ENCODE measurements around the gene RIMBP2.
"Not testable (repeated sequence)": the region's sequence is repeated elsewhere in the genome, so short reads cannot be mapped to it uniquely, and the experiment has no call there.

The RIMBP2 gene

DNA sequence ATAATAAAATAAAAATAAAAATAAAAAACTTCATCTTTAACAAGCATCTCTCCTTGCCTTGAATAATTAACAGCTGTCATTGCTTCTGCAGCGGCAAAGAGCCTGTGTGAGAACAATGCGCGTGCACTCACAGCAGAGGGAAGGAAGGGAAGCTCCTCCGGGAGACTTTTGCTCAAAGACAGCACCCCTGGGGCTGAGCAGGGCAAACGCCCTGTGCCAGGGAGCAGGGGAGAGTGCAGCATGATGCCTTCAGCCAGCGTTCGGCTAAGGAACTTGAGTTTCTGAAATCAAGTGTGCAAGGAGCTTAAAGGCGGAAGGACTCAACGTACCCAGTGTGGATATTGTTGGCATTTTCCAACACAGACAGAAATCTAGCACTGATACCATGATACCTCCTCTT, 120.5 kb downstream of the RIMBP2 start:
- no peak for DNase-seq (ENCODE audit: low read depth)

DNA sequence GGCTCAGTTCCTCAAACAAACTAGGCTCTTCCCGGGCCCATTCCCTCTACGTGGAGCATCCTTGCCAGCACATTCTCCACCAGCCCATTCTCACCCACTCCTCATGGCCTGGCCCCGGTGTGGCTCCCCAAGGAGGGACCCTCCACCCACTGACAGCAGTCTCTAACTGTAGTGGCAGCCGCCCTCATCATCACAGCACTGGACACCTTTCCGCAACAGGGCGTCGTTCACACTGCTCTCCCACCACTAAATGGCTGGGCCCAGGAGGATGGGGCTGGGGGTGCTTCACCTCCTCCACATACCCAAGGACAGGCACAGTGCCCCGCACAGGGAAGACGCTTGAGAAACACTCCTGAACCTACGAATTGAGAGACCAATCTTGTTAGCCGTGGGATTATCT, 123.0 kb downstream of the RIMBP2 start:
- no peak for DNase-seq (ENCODE audit: low read depth)

DNA sequence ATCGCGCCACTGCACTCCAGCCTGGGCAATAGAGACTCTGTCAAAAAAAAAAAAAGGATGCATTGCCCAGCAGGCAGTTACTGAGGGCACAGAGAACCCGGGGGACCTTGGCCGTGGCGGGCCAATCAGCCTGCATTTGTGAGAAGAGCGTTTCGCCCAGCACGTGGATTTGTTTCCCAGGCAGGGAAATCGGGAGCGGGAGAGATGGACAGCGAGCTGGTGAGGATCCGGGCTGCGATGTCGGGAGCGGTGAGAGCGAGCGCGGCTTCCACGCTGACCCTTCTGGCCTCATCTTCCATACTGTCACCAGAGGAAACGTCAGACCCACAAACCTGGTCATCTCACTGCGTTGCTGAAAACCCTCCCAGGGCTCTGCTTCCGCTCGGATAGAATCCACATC, 123.5 kb downstream of the RIMBP2 start:
- DNase-seq (ENCODE audit: low read depth), result no peak

DNA sequence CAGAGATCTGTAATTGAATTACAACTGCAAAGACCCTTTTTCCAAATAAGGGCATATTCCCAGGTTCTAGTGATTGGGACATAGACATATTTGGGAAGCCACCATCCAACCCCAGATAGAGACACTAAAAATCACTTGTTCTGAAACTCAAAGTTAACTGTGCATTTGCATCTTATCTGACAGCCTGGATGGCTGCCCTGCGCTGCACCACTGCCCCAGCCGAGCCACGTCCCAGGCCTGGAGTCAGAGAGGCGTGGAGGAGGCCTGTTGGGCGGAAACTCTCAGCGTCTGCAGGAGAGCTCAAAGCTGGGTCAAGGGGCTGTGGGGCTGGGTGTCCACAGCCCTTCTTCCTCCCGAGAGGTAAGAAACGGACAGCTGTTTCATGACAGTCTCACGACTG, 124.4 kb downstream of the RIMBP2 start:
- DNase-seq (ENCODE audit: low read depth), result no peak

DNA sequence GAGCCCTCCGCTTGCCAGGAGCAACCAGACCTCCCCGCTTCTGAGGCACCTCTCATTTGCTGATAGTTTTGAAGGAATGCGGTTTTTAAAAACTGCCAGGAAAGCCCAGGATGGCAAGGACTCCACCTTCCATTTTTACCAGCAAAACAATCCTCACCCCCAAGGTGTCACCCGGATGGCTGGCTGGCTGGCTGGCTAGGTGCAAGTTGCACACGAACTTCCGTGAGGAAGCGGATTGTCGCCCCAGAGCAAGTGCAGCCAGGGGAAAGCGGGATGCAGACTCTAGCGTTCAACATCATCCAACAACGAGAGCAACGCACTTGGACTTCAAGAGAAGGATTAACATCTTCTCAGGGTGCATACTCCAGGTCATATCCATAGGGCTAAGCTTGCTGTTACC, 125.4 kb downstream of the RIMBP2 start:
- DNase-seq (ENCODE audit: low read depth), result no peak

DNA sequence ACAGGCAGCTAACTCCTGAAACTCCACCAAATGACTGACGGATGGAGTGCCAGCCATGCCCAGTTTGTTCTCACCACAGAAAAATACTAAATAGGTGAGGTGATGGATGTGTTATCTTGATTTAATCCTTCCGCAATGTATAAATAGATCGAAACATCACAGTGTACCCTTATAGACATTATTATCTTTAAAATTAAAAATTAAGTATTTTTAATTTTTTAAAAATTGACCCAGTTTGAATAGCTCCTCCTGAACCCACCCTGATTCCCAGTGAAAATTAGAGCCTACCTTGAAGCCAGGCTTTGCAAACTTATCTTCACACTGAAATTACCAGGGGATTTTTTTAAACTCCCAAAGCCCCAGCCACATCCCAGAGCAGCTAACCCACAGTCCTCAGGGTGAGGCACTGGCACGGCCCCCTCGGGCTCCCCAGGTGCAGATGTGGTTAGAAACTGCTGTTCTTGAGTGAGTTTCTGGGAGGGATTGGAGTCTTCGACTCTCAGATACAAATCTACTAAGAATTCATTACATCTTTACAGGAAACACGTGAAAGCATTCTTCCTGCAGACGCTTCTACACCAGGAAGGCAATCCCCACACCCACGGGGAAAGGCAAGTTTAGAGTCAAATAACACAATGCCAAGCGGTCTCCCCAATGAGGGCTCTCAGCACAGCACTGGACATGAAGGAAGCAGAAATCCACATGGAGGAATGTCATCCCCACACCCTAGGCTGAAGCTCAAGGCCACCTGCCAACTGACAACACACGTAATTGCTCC, 126.4 kb downstream of the RIMBP2 start:
- DNase-seq (ENCODE audit: low read depth), result no peak

DNA sequence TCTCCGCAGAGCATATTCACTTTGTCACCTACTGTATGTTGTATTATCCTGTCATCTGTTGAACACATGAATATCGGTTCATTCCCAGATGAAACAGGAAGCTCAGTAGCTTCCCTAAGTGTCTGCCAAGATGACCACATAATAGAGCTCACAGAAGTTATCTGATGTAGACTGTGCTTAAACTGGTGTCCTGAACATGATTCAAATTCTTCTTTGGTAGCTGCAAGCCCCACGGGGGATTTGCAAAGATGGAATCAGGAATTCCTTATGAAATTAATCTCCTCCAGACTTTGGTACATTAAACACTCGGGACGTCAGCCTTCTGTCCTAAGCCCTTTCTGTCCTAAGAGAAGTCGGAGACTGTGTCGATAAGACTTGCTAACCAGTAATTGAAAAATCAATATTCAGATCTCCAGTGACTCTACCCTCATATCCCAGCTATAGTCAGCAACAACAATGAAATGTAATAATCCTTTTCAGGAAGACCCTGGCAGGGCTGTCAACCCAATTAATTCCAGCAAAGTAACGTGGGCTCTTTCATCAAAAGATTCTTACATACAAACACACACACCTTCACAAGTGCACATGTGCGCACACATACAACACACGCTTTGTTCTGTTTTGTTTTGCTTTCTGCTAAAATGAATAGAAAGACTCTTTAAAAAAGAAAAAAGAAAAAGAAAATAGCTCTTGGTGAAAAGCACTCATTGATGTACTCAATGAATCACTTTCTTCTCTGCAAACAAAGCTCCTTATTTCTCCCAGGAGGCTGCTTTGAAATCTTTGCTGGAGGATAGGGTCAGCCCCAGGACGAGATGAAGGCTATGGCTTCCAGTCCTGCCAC, 127.2 kb downstream of the RIMBP2 start:
- DNase-seq (ENCODE audit: low read depth), result no peak

DNA sequence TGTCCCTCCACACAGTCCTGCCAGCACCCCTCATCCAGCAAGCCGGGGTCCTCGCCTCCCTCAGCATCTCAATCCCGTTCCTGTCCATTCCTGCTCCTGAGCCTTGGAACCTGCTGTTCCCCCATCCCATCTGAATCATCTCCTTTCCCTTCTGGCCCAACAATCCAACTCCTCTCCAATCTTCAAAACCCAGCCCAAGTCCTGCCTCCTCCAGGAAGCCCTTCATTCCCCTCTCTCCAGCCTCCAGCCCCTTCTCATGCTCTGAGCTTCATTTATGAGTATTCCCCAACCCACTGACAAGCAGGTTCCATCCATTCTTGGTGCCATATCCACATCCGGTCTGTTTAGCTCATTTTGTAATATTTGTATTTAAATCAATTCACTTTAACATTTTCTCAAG, 128.1 kb downstream of the RIMBP2 start:
- DNase-seq (ENCODE audit: low read depth), result no peak

DNA sequence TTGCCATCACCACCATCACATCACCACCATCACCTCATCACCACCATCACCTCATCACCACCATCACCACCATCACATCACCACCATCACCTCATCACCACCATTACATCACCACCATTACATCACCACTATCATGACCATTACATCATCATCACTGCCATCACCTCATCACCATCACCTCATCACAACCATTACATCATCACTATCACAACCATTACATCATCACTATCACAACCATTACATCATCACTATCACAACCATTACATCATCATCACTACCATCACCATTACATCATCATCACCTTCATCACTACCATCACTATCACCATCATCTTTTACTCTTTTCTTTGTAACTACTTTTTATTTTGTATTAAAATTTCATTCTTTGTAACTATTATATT, 131.6 kb downstream of the RIMBP2 start:
- not testable (repeated sequence) for DNase-seq (ENCODE audit: low read depth)

DNA sequence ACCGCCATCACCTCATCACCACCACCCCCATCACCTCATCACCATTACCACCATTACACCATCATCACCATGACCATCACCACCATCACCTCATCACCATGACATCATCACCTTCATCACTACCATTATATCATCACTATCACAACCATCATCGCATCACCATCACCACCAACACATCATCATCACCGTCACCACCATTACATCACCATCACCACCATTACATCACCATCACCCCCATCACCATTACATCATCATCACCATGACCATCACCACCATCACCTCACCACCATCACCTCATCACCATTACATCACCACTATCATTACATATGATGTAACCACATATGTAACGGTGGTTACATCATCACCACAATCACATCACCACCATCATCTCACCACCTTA, 132.3 kb downstream of the RIMBP2 start:
- DNase-seq (ENCODE audit: low read depth), result no peak

DNA sequence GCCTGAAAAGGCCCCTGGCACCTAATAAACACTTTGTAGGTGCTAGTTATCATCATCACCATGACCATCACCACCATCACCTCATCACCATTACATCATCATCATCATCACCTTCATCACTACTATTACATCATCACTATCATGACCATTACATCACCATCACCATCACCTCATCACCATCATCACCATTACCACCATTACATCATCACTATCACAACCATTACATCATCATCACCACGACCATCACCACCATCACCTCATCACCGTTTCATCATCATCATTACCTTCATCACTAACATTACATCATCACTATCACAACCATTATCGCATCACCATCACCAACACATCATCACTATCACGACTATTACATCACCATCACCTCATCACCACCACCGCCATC, 132.8 kb downstream of the RIMBP2 start:
- DNase-seq (ENCODE audit: low read depth), result no peak

DNA sequence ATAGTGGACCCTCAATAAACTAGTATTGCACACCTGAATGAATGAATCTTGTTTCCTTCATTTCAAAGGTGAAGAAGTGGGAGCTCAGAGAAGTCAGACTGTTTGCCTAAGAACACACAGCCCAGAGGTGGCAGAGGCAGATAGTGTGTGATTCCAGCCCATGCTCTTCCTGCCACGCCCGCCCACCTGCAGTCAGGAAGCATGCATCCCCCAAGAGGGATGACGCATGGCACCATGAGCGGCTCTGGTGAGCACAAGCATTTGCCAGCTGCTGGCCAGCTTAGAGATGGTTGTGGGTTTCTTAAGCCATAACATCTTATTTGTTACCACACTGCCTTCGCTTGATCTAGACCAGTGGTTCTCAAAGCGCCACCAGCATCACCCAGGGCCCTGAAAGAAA, 133.8 kb downstream of the RIMBP2 start:
- no peak for DNase-seq (ENCODE audit: low read depth)

DNA sequence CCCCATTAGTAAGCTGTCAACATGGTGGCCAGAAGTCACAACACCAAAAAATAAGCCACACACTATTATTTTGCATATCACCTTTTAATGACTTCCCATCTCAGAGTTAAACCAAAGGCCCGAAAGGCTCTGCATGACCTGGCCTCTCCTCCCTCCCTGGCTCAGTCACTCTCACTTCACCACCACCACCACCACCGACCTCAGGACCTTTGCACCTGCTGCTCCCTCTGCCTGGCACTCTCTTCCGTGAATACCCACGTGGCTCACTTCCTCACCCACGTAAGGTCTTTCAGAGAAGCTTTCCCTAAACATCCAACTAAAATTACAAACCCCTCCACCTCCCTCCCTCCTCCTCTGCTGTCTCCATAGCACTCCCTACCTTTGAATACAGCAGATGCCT, 134.3 kb downstream of the RIMBP2 start:
- DNase-seq (ENCODE audit: low read depth), result no peak

DNA sequence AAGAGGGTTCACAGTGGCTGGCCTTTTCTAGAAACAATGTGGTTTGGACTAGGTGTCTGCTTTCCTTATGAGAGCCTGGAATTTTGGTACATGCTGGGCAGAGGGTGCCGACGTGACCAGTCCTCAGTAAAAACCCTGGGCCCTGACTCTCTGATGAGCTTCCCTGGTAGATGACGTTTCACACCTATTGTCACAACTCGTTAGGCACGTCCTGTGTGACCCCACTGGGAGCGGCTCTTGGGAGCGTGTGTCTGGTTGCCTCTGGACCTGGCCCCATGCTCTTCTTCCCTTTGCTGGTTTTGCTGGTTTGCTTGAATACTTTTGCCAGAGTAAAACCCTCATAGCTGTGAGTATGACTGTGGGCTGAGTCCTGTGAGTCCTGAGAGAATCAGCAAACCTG, 136.9 kb downstream of the RIMBP2 start:
- DNase-seq (ENCODE audit: low read depth), result no peak

DNA sequence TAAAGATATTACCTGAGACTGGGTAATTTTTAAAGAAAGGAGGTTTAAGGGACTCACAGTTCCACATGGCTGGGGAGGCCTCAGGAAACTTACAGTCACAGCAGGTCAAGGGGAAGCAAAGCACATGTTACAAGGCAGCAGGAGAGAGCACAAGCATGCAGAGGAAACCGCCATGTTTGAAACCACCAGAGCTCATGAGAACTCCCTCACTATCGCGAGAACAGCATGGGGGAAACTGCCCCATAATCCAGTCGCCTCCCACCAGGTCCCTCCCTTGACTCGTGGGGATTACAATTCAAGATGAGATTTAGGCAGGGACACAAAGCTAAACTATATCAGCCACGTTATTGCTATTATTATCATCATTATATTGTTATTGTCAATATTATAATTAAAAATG, 138.7 kb downstream of the RIMBP2 start:
- no peak for DNase-seq (ENCODE audit: low read depth)

DNA sequence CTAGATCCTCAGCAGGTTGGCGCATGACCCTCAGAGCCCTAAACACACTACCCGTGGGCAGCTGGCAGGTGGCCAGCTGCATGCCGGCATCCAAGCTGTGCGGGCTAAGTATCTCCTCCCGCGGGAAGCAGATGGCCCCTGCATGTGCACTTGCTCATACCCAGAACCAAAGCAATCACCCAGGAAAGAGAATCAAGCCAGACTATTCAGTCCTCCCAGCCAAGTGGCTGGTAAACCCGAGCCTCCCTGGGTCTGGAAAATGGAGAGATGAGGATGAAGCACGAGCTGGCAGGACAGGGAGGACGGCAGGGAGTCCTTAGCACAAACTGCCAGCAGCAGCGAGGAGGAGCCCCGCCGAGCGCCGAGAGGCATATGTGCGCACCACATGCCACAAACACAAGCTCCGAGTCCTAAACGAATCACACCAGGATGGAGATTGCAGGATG, 139.7 kb downstream of the RIMBP2 start:
- DNase-seq (ENCODE audit: low read depth), result no peak

DNA sequence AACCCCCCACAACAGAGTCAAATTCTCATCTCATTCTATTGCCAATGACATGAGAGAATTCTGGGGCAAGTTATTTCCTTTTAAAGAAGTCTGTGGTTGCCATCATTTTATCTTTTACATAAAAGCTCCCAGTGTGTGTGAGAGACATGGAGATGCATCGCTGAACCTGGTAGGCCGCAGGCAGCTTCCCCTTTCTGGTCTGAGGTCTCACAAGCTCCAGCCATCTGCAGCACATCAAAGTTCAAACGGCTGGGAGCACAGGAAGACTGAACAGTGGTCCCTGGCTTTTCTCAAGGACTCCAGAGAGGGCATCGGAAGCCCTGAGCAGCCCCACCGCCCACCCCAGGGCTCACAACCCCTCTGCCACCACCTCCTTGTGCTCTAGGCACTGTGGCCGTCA, 141.7 kb downstream of the RIMBP2 start:
- DNase-seq (ENCODE audit: low read depth), result no peak

DNA sequence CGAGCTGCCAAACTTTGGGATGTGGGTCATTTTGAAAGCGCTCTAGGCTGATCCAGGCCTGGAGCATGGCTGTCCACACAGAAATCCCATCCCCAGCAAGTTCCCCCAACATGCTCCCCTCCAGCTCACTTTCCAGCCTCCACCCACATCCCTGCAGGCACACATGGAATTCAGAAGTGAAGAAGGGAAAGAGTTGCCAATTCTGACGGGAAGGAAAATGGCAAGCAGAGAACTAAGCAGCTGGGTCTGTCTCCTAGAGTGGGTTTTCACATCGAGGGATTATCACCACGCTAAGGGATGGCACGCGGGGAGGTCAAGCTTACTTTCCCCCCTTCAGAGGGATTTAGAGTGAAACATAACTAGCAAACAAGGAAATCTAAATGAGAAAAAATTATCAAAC, 142.3 kb downstream of the RIMBP2 start:
- DNase-seq (ENCODE audit: low read depth), result no peak

DNA sequence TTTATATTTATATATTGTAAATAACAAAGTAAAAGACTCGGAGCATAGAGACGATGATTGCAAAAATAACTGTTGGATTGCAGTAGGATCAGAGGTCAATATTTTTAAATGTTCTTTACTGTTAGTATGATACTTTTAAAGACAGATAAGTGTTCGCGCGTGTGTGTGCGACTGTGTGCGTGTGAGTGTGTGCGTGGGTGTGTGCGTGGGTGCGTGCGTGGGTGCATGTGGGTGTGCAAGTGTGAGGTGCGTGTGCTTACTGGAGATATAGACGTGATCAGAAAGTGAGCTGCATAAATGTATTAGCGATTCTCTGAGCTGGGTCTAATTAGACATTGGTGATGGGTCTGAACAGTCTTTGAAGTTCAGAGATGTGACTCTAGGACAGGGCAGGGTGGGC, 142.9 kb downstream of the RIMBP2 start:
- DNase-seq (ENCODE audit: low read depth), result no peak

DNA sequence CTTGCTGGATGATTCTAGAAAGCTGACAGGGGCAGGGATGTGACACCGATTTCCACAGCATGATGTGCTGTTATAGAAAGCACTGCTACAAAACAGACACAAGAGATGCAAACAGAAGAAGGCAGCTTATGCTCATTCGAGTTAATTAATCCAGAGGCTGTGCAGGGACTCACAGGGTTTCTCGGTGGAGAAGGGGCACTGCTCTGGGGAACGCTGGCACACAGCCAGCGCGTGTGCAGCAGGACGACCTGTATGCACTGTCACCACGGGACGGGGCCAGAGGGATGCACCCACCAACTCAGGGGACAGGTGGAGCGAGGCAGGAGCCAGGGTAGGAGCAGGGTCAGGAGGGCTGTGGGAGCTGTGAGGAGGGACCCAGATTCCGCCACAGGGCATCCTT, 143.5 kb downstream of the RIMBP2 start:
- DNase-seq (ENCODE audit: low read depth), result no peak

DNA sequence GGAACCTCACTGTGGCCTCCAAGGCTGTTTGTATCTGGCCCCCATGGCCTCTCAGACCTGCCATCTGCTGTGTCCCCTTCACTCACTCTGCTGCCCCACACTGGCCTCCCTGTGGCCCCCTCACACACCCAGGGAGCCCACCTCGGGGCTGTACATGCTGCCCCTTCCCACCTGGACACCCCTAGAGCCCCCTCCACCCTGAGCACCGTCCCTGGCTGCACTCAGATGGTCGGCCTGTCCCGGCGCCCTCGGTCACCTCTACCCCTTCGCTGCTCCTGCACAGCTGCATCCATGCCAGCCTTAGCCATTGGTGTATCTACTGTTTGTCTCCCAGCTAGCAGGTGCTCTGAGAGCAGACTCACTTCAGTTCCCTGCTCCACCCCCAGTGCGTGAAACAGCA, 144.4 kb downstream of the RIMBP2 start:
- DNase-seq (ENCODE audit: low read depth), result no peak

DNA sequence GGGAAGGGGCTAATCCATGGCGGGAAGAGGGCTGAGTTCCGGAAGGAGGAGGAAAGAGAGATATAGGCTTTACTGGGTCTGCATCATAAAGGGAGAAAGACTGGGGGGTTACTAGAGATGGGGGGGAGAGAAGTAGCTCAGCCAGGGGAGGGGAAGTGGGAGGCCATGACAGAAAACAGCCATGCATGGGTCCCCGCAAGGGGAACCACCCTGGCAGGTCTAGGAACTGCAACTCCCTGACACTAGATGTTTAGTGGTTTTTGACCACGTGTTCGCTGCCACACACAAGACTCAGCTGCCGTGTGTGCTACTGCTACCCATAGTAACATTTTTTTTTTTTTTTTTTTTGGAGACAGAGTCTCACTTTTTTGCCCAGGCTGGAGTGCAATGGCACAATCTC, 145.0 kb downstream of the RIMBP2 start:
- DNase-seq (ENCODE audit: low read depth), result no peak

DNA sequence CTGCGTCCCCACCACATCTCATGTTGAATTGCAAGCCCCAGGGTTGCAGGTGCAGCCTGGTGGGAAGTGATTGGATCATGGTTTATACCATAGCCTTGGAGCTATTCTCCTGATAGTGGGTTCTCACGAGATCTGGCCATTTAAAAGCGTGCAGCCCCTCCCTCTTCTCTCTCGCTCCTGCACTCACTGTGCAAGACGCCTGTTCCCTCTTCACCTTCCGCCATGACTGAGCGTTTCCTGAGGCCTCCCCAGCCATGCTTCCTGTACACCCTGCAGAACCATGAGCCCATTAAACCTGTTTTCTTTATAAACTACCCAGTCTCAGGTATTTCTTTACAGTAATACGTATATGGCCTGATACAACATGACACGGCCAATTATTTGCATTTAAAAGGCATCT, 146.6 kb downstream of the RIMBP2 start:
- no peak for DNase-seq (ENCODE audit: low read depth)

DNA sequence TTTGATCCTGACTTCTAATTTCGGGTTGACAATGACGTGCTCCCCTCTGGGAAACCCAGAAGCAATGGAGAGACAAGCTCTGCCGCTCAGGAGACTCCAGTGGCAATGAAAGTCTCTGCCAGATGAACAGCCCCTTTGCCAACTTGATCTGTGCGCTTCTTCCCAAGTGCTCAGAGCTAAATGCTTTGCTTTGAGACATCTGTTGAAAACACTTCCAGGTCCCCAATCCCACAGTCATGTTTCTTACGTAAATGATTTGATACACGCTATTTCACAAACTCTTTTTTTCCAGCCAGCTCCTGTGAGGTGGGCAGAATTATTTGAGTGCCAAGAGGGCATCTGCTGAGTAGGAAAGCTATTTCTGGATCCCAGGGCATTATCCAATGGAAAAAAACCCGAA, 147.6 kb downstream of the RIMBP2 start:
- no peak for DNase-seq (ENCODE audit: low read depth)

All from stromal cell of bone marrow (primary cell).